Measurements from ENCODE around the gene SNX24. TPM values are rescaled to one million over a fixed set of nuclear protein-coding genes. Genes with fewer than 3 reads are reported as not detected.

The SNX24 gene
- total and polyA plus RNA-seq, 2 of the 4 experiments (the other 2 are of a cell fraction) = 13.8 to 15.0 TPM

DNA sequence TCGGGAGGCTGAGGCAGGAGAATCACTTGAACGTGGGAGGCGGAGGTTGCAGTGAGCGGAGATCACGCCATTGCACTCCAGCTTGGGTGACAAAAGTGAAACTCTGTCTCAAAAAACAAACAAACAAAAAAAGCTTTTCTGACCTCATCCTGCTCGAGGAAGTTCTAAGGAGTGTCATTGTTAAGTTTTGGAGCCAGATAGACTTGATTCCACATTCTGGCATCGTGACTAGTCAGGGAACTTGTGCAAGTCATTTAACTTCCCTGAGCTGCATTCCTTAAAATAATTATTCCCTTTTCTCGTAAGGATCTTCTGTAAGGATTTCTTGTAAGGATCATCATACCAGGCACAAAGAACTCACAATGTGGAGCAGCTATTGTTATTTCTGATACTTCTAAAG is 26.2 kb downstream of the SNX24 start:
- TF ChIP-seq POLR2A (IDR thresholded peaks at IDR 0.05; ENCODE audit: low read depth, low read length) = no peak
- TF ChIP-seq MAZ (IDR thresholded peaks at IDR 0.05; ENCODE audit: borderline replicate concordance, low read depth, low read length) = no peak
- TF ChIP-seq, protein P1, sequence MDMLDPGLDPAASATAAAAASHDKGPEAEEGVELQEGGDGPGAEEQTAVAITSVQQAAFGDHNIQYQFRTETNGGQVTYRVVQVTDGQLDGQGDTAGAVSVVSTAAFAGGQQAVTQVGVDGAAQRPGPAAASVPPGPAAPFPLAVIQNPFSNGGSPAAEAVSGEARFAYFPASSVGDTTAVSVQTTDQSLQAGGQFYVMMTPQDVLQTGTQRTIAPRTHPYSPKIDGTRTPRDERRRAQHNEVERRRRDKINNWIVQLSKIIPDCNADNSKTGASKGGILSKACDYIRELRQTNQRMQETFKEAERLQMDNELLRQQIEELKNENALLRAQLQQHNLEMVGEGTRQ (IDR thresholded peaks at IDR 0.05; ENCODE audit: low read depth, low read length) = no peak
- TF ChIP-seq SMC3 (IDR thresholded peaks at IDR 0.05; ENCODE audit: low read depth, low read length) = no peak
- no peak for TF ChIP-seq CEBPB (IDR thresholded peaks at IDR 0.05; ENCODE audit: low read depth, low read length)
- TF ChIP-seq, protein P2, sequence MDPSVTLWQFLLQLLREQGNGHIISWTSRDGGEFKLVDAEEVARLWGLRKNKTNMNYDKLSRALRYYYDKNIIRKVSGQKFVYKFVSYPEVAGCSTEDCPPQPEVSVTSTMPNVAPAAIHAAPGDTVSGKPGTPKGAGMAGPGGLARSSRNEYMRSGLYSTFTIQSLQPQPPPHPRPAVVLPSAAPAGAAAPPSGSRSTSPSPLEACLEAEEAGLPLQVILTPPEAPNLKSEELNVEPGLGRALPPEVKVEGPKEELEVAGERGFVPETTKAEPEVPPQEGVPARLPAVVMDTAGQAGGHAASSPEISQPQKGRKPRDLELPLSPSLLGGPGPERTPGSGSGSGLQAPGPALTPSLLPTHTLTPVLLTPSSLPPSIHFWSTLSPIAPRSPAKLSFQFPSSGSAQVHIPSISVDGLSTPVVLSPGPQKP (IDR thresholded peaks at IDR 0.05; ENCODE audit: borderline replicate concordance, low read depth, low read length) = no peak
- TF ChIP-seq CHD1 (IDR thresholded peaks at IDR 0.05; ENCODE audit: low read depth, low read length) = no peak
- no peak for TF ChIP-seq RFX5 (IDR thresholded peaks at IDR 0.05; ENCODE audit: low read depth, low read length)
- TF ChIP-seq NFE2L2 (IDR thresholded peaks at IDR 0.05; ENCODE audit: low read depth, low read length) = no peak
- TF ChIP-seq MAFK (IDR thresholded peaks at IDR 0.05; ENCODE audit: low read depth, low read length) = no peak
- no peak for TF ChIP-seq BHLHE40 (IDR thresholded peaks at IDR 0.05; ENCODE audit: low read depth, low read length)
- no peak for TF ChIP-seq MXI1 (IDR thresholded peaks at IDR 0.05; ENCODE audit: borderline replicate concordance, low read depth, low read length)
- no peak for TF ChIP-seq RAD21 (IDR thresholded peaks at IDR 0.05; ENCODE audit: low read length)
- TF ChIP-seq RCOR1 (IDR thresholded peaks at IDR 0.05; ENCODE audit: insufficient replicate concordance, low read length) = no peak
- TF ChIP-seq FOS (IDR thresholded peaks at IDR 0.05; ENCODE audit: low read depth, low read length) = no peak
- TF ChIP-seq, protein P3, sequence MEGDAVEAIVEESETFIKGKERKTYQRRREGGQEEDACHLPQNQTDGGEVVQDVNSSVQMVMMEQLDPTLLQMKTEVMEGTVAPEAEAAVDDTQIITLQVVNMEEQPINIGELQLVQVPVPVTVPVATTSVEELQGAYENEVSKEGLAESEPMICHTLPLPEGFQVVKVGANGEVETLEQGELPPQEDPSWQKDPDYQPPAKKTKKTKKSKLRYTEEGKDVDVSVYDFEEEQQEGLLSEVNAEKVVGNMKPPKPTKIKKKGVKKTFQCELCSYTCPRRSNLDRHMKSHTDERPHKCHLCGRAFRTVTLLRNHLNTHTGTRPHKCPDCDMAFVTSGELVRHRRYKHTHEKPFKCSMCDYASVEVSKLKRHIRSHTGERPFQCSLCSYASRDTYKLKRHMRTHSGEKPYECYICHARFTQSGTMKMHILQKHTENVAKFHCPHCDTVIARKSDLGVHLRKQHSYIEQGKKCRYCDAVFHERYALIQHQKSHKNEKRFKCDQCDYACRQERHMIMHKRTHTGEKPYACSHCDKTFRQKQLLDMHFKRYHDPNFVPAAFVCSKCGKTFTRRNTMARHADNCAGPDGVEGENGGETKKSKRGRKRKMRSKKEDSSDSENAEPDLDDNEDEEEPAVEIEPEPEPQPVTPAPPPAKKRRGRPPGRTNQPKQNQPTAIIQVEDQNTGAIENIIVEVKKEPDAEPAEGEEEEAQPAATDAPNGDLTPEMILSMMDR (conservative IDR thresholded peaks at IDR 0.05; ENCODE audit: low read depth, low read length) = no peak
- in situ Hi-C loops (cut with MboI; ENCODE audit: low sequenced_read_pairs) = no loop called here
- no peak overlapping the region for H2BK5ac ChIP-seq (ENCODE audit: low read depth, low read length, poor library complexity, severe bottlenecking)
- H3K4ac ChIP-seq (ENCODE audit: low read depth, low read length) = no peak overlapping the region
- peaks cover 8% of the 10 kb centered on the region for H3K36me3 ChIP-seq (ENCODE audit: control insufficient read depth, insufficient read depth, low read length)
- no peak overlapping the region for H2BK20ac ChIP-seq (ENCODE audit: low read depth, low read length)
- H4K20me1 ChIP-seq (ENCODE audit: insufficient read depth, low read length) = no peaks in the 10 kb centered on the region; the same call in 1 of the 2 replicates
- ATAC-seq (ENCODE audit: low read depth) (no peak), DNase-seq (no peak)
- no peak overlapping the region for H2AK9ac ChIP-seq (replicated peaks; ENCODE audit: low read depth, low read length, poor library complexity)
- H3K14ac ChIP-seq (replicated peaks; ENCODE audit: low read depth, low read length) = no peak overlapping the region
- ChIA-PET CTCF (interaction anchor here (1.2 kb wide), 1 partner anchor 13 kb away, joined by 3 read pairs; no protein-coding TSS in a partner anchor), POLR2A (ENCODE audit: unreplicated experiment) (no interaction called here)
- H3K27ac ChIP-seq (ENCODE audit: insufficient read depth, low read length) = no peak overlapping the region
- H3K18ac ChIP-seq (ENCODE audit: low read depth, low read length) = no peak overlapping the region
- no peak overlapping the region for H3K9ac ChIP-seq (ENCODE audit: low read depth, low read length)
- H4K91ac ChIP-seq (ENCODE audit: insufficient read depth, low read depth, low read length) = no peak overlapping the region
- no peak overlapping the region for H4K8ac ChIP-seq (ENCODE audit: low read depth in 2 of 2, low read length in 2 of 2)
- WGBS, 2 experiments (ENCODE audit: extremely low coverage in 2 of 2, insufficient read length in 1 of 2) = no CpG with 5 or more reads among the region's 8 CpGs
- H3K4me2 ChIP-seq (ENCODE audit: low read depth, low read length) = no peak overlapping the region
- H3K9me3 ChIP-seq (ENCODE audit: control insufficient read depth, insufficient read depth, low read length) = no peaks in the 10 kb centered on the region
- no peak overlapping the region for H2AK5ac ChIP-seq (ENCODE audit: low read depth, low read length)
- no peak overlapping the region for H2AFZ ChIP-seq (replicated peaks; ENCODE audit: low read length, poor library complexity)
- intact Hi-C loops (cut with micrococcal nuclease) = no loop called here
- no peak overlapping the region for H3K4me3 ChIP-seq (ENCODE audit: insufficient read depth, low read depth, low read length)
- no peaks in the 10 kb centered on the region for H3K27me3 ChIP-seq (ENCODE audit: control insufficient read depth, insufficient read depth, low read length)
- no peak overlapping the region for H2BK120ac ChIP-seq (ENCODE audit: low read depth, low read length)
- no peak overlapping the region for H3K23ac ChIP-seq (ENCODE audit: low read depth, low read length)
- H4K5ac ChIP-seq (ENCODE audit: low read depth, low read length) = no peak overlapping the region
- H3K79me1 ChIP-seq (ENCODE audit: low read depth in 1 of 2, low read length in 2 of 2) = peaks cover 23 to 41% of the 10 kb centered on the region in 2 experiments
- H3K56ac ChIP-seq (ENCODE audit: extremely low read depth, insufficient read depth, low read length) = no peak overlapping the region
- H3K9me1 ChIP-seq (ENCODE audit: insufficient read depth, low read length) = peaks cover 8% of the 10 kb centered on the region; the same call in 1 of the 2 replicates
- dilution Hi-C loops (cut with HindIII; ENCODE audit: low sequenced_read_pairs, unreplicated experiment) = no loop called here
- BruUV-seq (replicated peaks) = no TSS peak
- no peak overlapping the region for H2BK15ac ChIP-seq (ENCODE audit: low read depth, low read length)
- peaks cover 3% of the 10 kb centered on the region; the same call in 1 of the 2 replicates for H3K4me1 ChIP-seq (ENCODE audit: control insufficient read depth, insufficient read depth, low read length)
